HepG2 (cell line): ENCODE measurements around the gene ELOVL7. TPM values are rescaled to one million over a fixed set of nuclear protein-coding genes. Genes with fewer than 3 reads are reported as not detected.

Source experiments
- ASH2L ChIP-seq: fragments of 300-600, 200-600 bp; sonication (generic); IDR thresholded peaks from 2 replicates; pipeline ENCODE4 v1.7.0; 2017; ENCODE audit warnings: low read depth, mild to moderate bottlenecking, moderate library complexity, mixed read lengths, low read length; ENCODE audit not compliant: insufficient read length
- ATF1 ChIP-seq: IDR thresholded peaks from 2 replicates; pipeline ENCODE4 v1.6.1; 2016; ENCODE audit warnings: mild to moderate bottlenecking, control low read depth
- CEBPG ChIP-seq: IDR thresholded peaks from 2 replicates; pipeline ENCODE4 v1.6.1; 2016
- EEA1 ChIP-seq: sonication (generic); formaldehyde crosslinking; IDR thresholded peaks from 2 replicates; pipeline ENCODE4 v1.5.1; 2020; ENCODE audit warnings: mild to moderate bottlenecking, missing genetic modification reagents, borderline replicate concordance
- ERF ChIP-seq: IDR thresholded peaks from 2 replicates; pipeline ENCODE4 v1.6.1; 2018; ENCODE audit warnings: missing biosample characterization, missing genetic modification reagents
- HBP1 ChIP-seq: IDR thresholded peaks from 2 replicates; pipeline ENCODE4 v1.6.1; 2016; ENCODE audit warnings: low read depth, control low read depth
- HNRNPUL1 ChIP-seq: fragments of 200-400 bp; formaldehyde crosslinking; IDR thresholded peaks from 2 replicates; pipeline ENCODE4 v1.6.1; 2017; ENCODE audit warnings: low read depth, mild to moderate bottlenecking, low read length, moderate library complexity
- MEIS1 ChIP-seq: sonication (generic); formaldehyde crosslinking; IDR thresholded peaks from 2 replicates; pipeline ENCODE4 v1.9.0; 2021; ENCODE audit warnings: mild to moderate bottlenecking, missing genetic modification reagents, moderate library complexity, borderline replicate concordance
- MLXIP ChIP-seq: sonication (generic); formaldehyde crosslinking; IDR thresholded peaks from 2 replicates; pipeline ENCODE4 v1.9.0; 2021; ENCODE audit warnings: missing genetic modification reagents, borderline replicate concordance
- MYC ChIP-seq: sonication (generic); formaldehyde crosslinking; IDR thresholded peaks from 2 replicates; pipeline ENCODE4 v1.9.0; 2021; ENCODE audit warnings: missing genetic modification reagents, borderline replicate concordance
- RFX5 ChIP-seq: IDR thresholded peaks from 2 replicates; pipeline ENCODE4 v1.6.1; 2011; ENCODE audit warnings: low read depth, low read length, improper control_type of control experiment
- RNF219 ChIP-seq: sonication (generic); formaldehyde crosslinking; IDR thresholded peaks from 2 replicates; pipeline ENCODE4 v1.5.0; 2020; ENCODE audit warnings: mild to moderate bottlenecking, missing genetic modification reagents
- SIX4 ChIP-seq: sonication (generic); formaldehyde crosslinking; IDR thresholded peaks from 2 replicates; pipeline ENCODE4 v1.4.0; 2020; ENCODE audit warnings: missing genetic modification reagents
- SMYD3 ChIP-seq: sonication (generic); formaldehyde crosslinking; IDR thresholded peaks from 2 replicates; pipeline ENCODE4 v1.8.1; 2023; ENCODE audit warnings: mild to moderate bottlenecking, missing genetic modification reagents
- ZNF530 ChIP-seq: sonication (generic); formaldehyde crosslinking; IDR thresholded peaks from 2 replicates; pipeline ENCODE4 v1.5.0; 2020; ENCODE audit warnings: low read depth, mild to moderate bottlenecking, missing genetic modification reagents
- ZNF556 ChIP-seq: sonication (generic); formaldehyde crosslinking; IDR thresholded peaks from 2 replicates; pipeline ENCODE4 v1.4.0; 2020; ENCODE audit warnings: mild to moderate bottlenecking, missing genetic modification reagents, borderline replicate concordance
- ZNF687 ChIP-seq: sonication (generic); formaldehyde crosslinking; IDR thresholded peaks from 2 replicates; pipeline ENCODE4 v1.5.1; 2020; ENCODE audit warnings: mild to moderate bottlenecking, missing genetic modification reagents, moderate library complexity
- ZNF766 ChIP-seq: sonication (generic); formaldehyde crosslinking; IDR thresholded peaks from 2 replicates; pipeline ENCODE4 v1.5.0; 2020; ENCODE audit warnings: missing genetic modification reagents, borderline replicate concordance
- polyA plus RNA-seq, 8 experiments: library from polyadenylated mRNA; depleted of rRNA in 3 of 8; stranded (reverse) in 7 of 8; unstranded in 1 of 8; fragments of >200 nt; fragmentation: Illumina TruSeq in 4 of 8; extraction: Trizol in 4 of 8; gene quantifications; 2 replicates each; pipeline versions ENCODE4 v1.2.1 to v1.2.3, GENCODE V29; 2011 to 2016; ENCODE audit warnings: low read depth in 4 of 8, missing spikeins in 1 of 8, mixed read lengths in 1 of 8; ENCODE audit not compliant: insufficient read depth in 1 of 8
- total RNA-seq, 5 experiments: library from RNA; depleted of rRNA; stranded (reverse); fragments of >200 nt; fragmentation: Illumina TruSeq; extraction: Trizol; gene quantifications; 2 replicates each; pipeline ENCODE4 v1.2.3, GENCODE V29; 2016; ENCODE audit warnings: low read depth in 1 of 5

Gene ELOVL7
- total and polyA plus RNA-seq, 2 of the 13 experiments (the other 11 are each of a cell fraction or from before 2014, with no cell fraction given): 4.5 to 7.3 TPM

GRCh38 chr5:60843936-60844905 lies at the start of gene ELOVL7 (continued):
- TF ChIP-seq MYC (CRISPR knock-in tag) (no peak), ASH2L (no peak), ERF (CRISPR knock-in tag) (no peak), MEIS1 (CRISPR knock-in tag) (peak; percentile 45; the same call in 1 of the 2 replicates), ZNF766 (no peak), EEA1 (CRISPR knock-in tag) (no peak; the same call in 1 of the 2 replicates), CEBPG (no peak), RFX5 (no peak), SMYD3 (CRISPR knock-in tag) (no peak), MLXIP (CRISPR knock-in tag) (no peak), HNRNPUL1 (no peak), RNF219 (CRISPR knock-in tag) (no peak), ZNF556 (CRISPR knock-in tag) (peak; percentile 50; the same call in 1 of the 2 replicates), ZNF530 (CRISPR knock-in tag) (no peak), ATF1 (CRISPR knock-in tag) (no peak), ZNF687 (CRISPR knock-in tag) (peak; percentile 79), HBP1 (no peak), SIX4 (CRISPR knock-in tag) (no peak)
